ENCODE measurements around the gene PODXL. TPM values are rescaled to one million over a fixed set of nuclear protein-coding genes. Genes with fewer than 3 reads are reported as not detected.

PODXL gene
- total RNA-seq, 4 donors from 2014 or later = 24.5 to 40.3 (median 31.3) TPM

GRCh38 chr7:131503639-131504038 lies 52.8 kb downstream of the PODXL start:
- Histone ChIP-seq H3K27me3 (no peaks in the 10 kb centered on the region), H3K36me3 (peaks cover 0 to 91% (median 11%) of the 10 kb centered on the region in 4 donors), H3K27ac (replicated peaks in 1 of 4) (peak overlapping the region in 3 of 4 donors; percentile 54 to 61 (median 58)), H3K4me1 (peaks cover 29 to 42% (median 37%) of the 10 kb centered on the region in 4 donors), H3K4me3 (no peak overlapping the region), H3K9me3 (no peaks in the 10 kb centered on the region)
- TF ChIP-seq POLR2A (IDR thresholded peaks at IDR 0.05; ENCODE audit: low read depth) = no peak
- TF ChIP-seq, protein P1, sequence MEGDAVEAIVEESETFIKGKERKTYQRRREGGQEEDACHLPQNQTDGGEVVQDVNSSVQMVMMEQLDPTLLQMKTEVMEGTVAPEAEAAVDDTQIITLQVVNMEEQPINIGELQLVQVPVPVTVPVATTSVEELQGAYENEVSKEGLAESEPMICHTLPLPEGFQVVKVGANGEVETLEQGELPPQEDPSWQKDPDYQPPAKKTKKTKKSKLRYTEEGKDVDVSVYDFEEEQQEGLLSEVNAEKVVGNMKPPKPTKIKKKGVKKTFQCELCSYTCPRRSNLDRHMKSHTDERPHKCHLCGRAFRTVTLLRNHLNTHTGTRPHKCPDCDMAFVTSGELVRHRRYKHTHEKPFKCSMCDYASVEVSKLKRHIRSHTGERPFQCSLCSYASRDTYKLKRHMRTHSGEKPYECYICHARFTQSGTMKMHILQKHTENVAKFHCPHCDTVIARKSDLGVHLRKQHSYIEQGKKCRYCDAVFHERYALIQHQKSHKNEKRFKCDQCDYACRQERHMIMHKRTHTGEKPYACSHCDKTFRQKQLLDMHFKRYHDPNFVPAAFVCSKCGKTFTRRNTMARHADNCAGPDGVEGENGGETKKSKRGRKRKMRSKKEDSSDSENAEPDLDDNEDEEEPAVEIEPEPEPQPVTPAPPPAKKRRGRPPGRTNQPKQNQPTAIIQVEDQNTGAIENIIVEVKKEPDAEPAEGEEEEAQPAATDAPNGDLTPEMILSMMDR (IDR thresholded peaks at IDR 0.05) = no peak
- TF ChIP-seq POLR2AphosphoS5 (IDR thresholded peaks at IDR 0.05) = no peak
- no peak for TF ChIP-seq EP300 (IDR thresholded peaks at IDR 0.05)
- no peak for DNase-seq (ENCODE audit: extremely low spot score)
- WGBS = 81% methylated on average over 6 of the region's 6 CpGs
- intact Hi-C loops (cut with DNase I) = no loop called here

GRCh38 chr7:131502810-131503508 lies 53.5 kb downstream of the PODXL start:
- DNase-seq (ENCODE audit: extremely low spot score) = no peak
- Histone ChIP-seq H3K4me1 (peaks cover 30 to 37% (median 31%) of the 10 kb centered on the region in 4 donors), H3K27me3 (no peaks in the 10 kb centered on the region), H3K27ac (replicated peaks in 1 of 4) (peak overlapping the region; percentile 8 to 61 (median 56)), H3K36me3 (peaks cover 0 to 89% (median 16%) of the 10 kb centered on the region in 4 donors), H3K4me3 (no peak overlapping the region), H3K9me3 (no peaks in the 10 kb centered on the region)
- WGBS = 44% methylated on average over 7 of the region's 9 CpGs
- intact Hi-C loops (cut with DNase I) = no loop called here
- TF ChIP-seq EP300 (IDR thresholded peaks at IDR 0.05) (no peak), POLR2A (IDR thresholded peaks at IDR 0.05; ENCODE audit: low read depth) (no peak), POLR2AphosphoS5 (IDR thresholded peaks at IDR 0.05) (peak; percentile 27 to 59)

DNA sequence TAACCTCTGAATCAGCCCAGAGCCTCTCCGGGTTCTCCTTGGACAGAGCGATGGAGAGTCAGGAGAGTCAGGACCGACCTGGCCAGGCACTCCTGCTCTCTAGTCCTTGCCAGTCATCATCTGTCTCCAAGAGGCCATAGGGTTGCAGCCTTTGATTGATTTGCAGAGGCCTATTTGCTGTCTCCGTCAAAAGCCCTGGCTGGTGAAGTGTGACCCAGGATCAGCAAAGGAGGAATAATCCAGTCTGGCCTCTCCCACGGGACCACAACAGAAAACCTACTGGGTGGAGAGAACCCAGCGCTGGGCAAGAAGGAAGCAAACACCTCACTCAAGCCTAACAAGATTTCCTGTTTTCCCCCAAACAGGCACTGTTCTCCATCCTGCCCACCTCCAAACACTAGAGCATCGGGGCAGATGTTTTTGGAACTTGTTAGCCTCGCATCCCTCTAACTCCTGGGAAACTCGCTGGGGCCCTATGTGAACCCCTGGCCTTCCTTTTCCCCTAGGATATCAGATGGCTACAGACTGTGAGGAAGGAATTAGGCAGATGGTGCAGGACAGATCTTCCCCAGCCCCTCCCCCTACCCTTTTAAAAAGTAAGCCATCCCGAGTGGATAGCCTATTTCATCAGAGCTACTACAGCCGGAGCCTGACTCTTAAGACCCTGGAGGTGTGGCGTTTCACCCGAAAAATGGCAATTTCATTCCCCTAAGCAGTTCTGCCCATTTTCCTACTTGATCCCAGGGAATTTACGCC lies 54.3 kb downstream of the PODXL start:
- intact Hi-C loops (cut with DNase I) = no loop called here
- no peak for DNase-seq (ENCODE audit: extremely low spot score)
- Histone ChIP-seq H3K27ac (replicated peaks in 1 of 4) (peak overlapping the region; percentile 8 to 61 (median 56)), H3K9me3 (no peaks in the 10 kb centered on the region), H3K4me3 (no peak overlapping the region), H3K27me3 (no peaks in the 10 kb centered on the region), H3K36me3 (peaks cover 0 to 89% (median 23%) of the 10 kb centered on the region in 4 donors), H3K4me1 (peaks cover 26 to 33% (median 30%) of the 10 kb centered on the region in 4 donors)
- TF ChIP-seq EP300 (IDR thresholded peaks at IDR 0.05) (no peak), POLR2AphosphoS5 (IDR thresholded peaks at IDR 0.05) (no peak), POLR2A (IDR thresholded peaks at IDR 0.05; ENCODE audit: low read depth) (no peak)
- TF ChIP-seq, protein P1 (IDR thresholded peaks at IDR 0.05) = no peak
- WGBS = 80% methylated on average over 14 of the region's 14 CpGs

- whole genome bisulfite sequencing = 82% methylated on average over 3 of the region's 3 CpGs
- Histone ChIP-seq H3K9me3 (no peaks in the 10 kb centered on the region), H3K27me3 (no peaks in the 10 kb centered on the region), H3K4me3 (no peak overlapping the region), H3K4me1 (peaks cover 30 to 38% (median 31%) of the 10 kb centered on the region in 4 donors), H3K27ac (replicated peaks in 1 of 4) (peak overlapping the region in 1 of 4 donors; percentile 61), H3K36me3 (peaks cover 0 to 86% (median 27%) of the 10 kb centered on the region in 4 donors)
- DNase-seq (ENCODE audit: extremely low spot score) = no peak
- TF ChIP-seq POLR2A (IDR thresholded peaks at IDR 0.05; ENCODE audit: low read depth) (no peak), EP300 (IDR thresholded peaks at IDR 0.05) (no peak), POLR2AphosphoS5 (IDR thresholded peaks at IDR 0.05) (no peak)
- TF ChIP-seq, protein P1 (IDR thresholded peaks at IDR 0.05) = no peak
- intact Hi-C loops (cut with DNase I) = no loop called here
Measured at GRCh38 chr7:131501422-131501821, 55.0 kb downstream of the PODXL start.

- Histone ChIP-seq H3K27me3 (no peaks in the 10 kb centered on the region), H3K4me1 (peaks cover 30 to 38% (median 31%) of the 10 kb centered on the region in 4 donors), H3K36me3 (peaks cover 0 to 75% (median 23%) of the 10 kb centered on the region in 4 donors), H3K27ac (replicated peaks in 1 of 4) (no peak overlapping the region), H3K9me3 (no peaks in the 10 kb centered on the region), H3K4me3 (no peak overlapping the region)
- intact Hi-C loops (cut with DNase I) = no loop called here
- WGBS = 87% methylated on average over 1 of the region's 1 CpG
- TF ChIP-seq POLR2AphosphoS5 (IDR thresholded peaks at IDR 0.05) (no peak), POLR2A (IDR thresholded peaks at IDR 0.05; ENCODE audit: low read depth) (no peak), EP300 (IDR thresholded peaks at IDR 0.05) (no peak)
- TF ChIP-seq, protein P1 (IDR thresholded peaks at IDR 0.05) = no peak
- no peak for DNase-seq (ENCODE audit: extremely low spot score)
Measured at GRCh38 chr7:131500357-131500756, 56.1 kb downstream of the PODXL start.

Data from esophagus muscularis mucosa (tissue), 4 donors.